Inflammatory macrophage treated with lipopolysaccharide for 1 hour (primary cell): ENCODE data around the gene CA5B.
"Not testable (repeated sequence)": the region's sequence is repeated elsewhere in the genome, so short reads cannot be mapped to it uniquely, and the experiment has no call there.

ENCODE experiments used
- DNase-seq, 2 donors: peaks; one replicate each; pipeline ENCODE4 v3.0.0-alpha.2; 2020 to 2022

The CA5B gene

GRCh38 chrX:15737959-15738902 lies at the start of gene CA5B:
Gene CA5B (plus strand): TSS chrX:15738270. CDS start chrX:15750024, 11,754 bp downstream.
- peak; percentile 84 to 96 for DNase-seq

DNA sequence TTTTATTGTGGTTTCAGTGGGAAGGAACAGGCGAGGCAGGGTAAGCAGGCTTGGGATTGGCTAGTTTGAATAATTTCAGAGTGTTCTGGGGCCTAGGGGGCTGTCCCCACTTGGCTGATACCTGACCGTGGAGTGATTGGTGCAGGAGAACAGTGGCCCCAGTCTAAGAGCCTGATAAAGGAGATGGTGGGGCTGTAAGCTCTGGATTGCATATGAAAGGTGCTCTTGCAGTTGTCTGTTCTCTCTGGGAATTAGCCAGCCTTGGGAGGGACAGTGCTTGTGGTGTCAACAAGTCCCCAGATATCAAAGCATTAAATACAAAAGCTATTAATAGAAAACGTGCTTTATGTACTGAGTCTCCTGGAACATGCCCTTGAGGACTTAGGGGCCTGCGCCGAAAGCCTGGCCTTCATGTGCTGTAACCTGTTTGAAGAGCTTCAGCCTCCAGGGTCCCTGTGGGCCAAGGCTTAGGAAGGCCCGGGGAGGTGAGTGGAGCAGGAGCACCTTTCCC lies 43.1 kb upstream of the CA5B start:
- DNase-seq: no peak

DNA sequence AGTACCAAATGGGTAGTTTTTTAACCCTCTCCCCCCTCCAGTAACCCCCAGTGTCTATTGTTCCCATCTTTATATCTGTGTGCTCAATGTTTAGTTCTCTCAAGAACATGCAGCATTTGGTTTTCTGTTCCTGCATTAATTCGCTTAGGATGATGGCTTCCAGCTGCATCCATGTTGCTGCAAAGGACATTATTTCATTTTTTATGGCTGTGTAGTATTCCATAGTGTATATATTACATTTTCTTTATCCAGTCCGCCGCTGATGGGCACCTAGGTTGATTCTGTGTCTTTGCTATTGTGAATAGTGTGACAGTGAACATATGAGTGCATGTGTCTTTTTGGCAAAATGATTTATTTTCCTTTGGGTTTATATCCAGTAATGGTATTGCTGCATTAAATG lies 41.6 kb upstream of the CA5B start:
- no peak for DNase-seq

DNA sequence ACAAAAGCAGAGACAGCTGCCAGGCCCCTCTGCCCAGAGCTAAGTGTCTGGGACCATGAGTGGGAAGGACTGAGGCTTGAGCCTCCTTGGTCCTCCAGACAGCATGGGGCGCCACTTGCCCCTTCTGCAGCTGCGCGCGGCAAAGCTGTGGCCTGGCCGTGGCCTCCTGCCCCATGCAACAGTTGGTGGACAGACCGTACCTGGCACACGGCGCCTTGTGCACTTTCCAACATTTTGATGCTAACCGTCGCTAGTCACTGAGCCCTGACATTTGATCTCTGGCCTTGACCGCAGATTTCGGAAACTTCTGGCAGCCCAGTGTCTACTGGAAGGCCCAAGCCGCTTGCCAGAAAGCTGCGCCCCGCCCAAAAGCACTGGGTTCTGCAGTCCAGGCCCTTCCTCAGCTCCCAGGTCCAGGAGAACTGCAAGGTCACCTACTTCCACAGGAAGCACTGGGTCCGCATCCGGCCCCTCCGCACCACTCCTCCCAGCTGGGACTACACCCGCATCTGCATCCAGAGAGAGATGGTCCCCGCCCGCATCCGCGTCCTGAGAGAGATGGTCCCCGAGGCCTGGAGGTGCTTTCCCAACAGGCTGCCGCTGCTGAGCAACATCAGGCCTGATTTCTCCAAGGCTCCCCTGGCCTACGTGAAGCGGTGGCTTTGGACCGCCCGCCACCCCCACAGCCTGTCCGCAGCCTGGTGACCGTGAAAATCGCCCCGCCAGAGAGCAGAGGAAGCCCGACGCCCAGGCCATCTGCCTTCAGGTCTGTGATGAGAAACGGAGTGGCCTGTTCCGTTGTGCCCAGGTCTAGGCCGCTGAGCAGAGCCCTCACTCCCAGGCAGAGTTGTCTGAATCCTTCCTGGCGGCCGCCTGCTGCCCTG lies 35.3 kb upstream of the CA5B start:
- DNase-seq: no peak

GRCh38 chrX:15703809-15704208 lies 34.3 kb upstream of the CA5B start:
- DNase-seq: not testable (repeated sequence)

DNA sequence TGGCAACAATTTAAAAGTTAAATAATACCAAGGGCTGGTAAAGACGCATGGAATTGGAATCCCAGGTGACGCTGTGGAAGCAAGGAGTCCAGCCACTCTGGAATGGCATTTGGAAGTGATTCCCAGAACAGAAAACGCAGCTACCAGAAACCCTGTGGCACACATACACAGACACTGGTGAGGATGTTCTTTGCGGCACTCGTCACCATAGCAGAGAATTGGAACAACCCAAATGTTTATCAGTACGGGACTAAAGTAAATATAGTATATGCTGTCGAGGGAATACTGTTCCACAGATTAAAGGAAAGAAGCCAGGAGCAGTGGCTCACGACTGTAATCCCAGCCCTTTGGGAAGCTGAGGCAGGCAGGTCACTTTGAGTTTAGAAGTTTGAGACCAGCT lies 33.8 kb upstream of the CA5B start:
- DNase-seq: not testable (repeated sequence)

- no peak for DNase-seq
These were observed 23.5 kb upstream of the CA5B start for GRCh38 chrX:15714529-15714928.

DNA sequence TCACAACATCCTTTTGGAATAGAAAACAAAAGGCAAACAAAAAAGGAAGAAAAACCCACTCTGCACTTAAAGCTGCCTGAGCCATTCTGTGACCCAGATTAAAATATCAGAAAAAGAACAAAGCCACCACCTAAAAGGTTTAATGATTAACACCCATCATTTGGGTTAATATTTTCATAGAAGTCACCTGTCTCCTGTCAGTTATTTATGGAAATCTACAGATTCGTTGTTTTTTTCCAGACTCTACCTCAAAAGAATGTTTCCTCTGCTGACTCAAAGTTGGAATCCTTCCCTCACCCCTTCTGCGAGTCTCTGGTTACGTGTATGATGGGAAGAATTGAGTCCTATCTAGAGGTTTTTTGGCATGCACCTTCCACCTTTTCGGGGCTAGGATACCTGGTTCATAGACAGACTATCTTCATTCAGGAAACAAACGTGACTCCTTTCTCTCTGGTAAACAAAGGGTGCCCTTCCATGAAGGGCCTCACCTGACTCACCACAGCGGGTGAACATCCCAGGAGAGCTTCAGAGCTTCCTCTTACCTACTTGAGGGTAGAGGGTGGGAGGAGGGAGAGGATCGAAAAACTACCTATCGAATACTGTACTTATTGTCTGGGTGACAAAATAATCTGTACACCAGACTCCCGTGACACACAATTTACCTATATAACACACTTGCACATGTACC lies 19.6 kb upstream of the CA5B start:
- DNase-seq: no peak

- no peak for DNase-seq
These were observed 18.6 kb upstream of the CA5B start for GRCh38 chrX:15719324-15719968.

DNA sequence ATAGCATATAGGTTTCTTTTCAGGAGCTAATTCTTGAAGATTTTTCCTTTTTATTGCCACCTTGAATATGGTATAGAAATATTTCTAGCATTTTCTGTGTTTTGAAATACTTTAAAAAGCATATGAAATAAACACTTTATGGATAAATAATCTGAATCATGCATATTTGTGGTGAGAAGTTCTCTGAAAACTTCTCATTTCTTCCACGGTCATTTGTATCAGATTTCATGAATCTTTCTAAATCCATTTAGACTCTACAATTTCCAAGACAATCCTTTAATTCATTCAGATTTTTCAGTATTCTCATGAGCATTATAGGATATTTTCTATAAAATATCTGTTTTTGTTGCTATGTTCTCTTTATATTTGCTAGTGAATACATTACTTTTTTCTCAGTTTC lies 16.2 kb upstream of the CA5B start:
- no peak for DNase-seq

DNA sequence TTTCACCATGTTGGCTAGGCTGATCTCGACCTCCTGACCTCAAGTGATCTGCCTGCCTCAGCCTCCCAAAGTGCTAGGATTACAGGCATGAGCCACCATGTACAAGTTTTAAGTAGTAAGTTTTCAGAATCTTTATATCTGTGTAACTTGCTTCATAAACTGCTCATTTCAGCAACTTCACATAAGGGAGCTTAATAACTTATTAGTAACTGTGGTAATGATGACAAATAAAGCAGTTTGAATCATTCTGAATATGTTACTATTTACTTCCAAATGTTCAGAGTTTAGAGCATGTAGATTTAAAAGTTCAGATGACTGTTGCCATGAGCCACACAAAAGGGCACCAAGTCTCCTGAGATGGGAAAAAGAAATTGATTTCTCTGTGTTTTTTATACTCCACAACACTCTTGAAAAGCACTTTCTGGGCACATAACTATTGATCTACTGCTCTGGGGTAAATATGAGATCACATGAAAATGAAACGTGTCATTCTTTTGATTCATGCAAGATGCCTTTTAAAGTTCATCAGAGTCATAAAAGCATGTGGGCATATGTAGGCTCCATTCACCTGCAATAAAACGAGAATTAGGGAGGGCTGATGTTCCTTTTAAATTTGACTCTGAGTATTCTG lies 14.1 kb upstream of the CA5B start:
- no peak for DNase-seq

- DNase-seq: no peak
These were observed 13.2 kb upstream of the CA5B start for GRCh38 chrX:15724911-15725310.

- DNase-seq: not testable (repeated sequence)
These were observed 6.7 kb upstream of the CA5B start for GRCh38 chrX:15731368-15731767.

DNA sequence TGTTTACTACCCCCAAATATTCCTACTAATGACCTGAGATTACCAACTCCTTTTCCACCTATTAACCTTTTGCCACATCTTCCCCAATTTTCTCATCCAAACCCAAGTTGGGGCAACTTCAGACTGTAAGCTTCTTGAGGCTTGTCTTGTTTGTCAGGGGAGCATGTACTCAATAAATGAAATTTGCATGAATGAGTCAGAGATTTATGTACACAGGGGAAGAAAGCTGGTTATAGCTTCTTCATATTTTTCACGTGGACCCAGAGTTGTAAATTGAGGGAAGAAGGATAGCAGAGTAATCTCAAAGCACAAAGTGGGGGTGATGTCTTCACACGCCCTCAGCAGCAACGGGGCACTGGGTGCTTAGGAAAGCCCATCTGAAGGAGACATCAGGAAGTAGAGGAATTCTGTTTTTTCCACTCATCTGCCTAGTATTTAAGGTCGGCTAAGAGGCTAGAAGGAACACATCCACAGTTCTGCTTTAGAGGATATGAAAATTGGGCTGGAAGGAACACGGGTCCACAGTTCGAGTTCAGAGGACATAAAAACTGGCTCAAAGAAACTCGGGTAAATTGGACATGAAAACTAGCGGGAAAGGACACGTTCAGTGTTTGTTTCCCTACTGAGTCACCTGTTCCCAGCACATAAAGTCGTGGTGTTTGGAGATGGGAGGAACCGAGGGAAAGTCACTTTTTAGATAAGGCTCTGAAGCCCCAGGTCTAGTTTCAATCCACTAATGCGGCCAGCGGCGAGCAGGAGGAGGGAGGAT lies 696 bp upstream of the CA5B start:
- DNase-seq: peak; percentile 44 to 60

DNA sequence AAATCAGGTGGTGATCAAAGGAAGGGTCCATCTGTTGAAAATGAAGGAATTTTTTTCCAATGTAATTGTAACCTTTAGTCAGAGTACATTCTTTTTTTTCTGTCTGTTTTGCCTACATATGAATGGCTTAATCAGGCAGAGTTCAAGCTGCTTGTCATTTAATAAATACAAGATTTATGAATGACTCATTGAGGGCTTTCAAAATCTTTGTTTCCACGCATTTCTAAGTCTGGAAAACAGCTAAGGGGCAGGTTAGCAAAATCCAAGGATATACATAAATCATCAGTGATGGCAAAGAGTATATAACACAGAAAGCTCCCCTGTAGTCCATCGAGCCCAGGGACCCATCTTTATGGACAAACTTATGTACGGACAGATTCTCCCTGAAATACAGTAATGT lies 1.8 kb downstream of the CA5B start:
- DNase-seq: no peak

- DNase-seq: no peak
These were observed 6.3 kb downstream of the CA5B start for GRCh38 chrX:15744181-15744867.

- DNase-seq: peak; percentile 18 to 20
These were observed 7.1 kb downstream of the CA5B start for GRCh38 chrX:15745179-15745578.

DNA sequence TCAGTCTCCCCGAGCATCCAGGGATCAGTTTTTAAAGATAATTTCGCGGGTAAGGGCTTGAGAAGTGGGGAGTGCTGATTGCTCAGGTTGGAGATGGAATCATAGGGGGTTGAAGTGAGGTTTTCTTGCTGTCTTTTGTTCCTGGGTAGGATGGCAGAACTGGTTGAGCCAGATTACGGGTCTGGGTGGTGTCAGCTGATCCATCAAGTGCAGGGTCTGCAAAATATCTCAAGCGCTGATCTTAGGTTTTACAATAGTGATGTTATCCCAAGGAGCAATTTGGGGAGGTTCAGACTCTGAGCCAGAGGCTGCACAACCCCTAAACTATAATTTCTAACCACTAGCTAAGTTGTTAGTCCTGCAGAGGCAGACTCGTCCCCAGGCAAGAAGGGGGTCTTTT lies 8.6 kb downstream of the CA5B start:
- DNase-seq: not testable (repeated sequence)

GRCh38 chrX:15747626-15748173 lies 9.6 kb downstream of the CA5B start:
- DNase-seq: no peak

- no peak for DNase-seq
These were observed 10.8 kb downstream of the CA5B start for GRCh38 chrX:15748841-15749240.
